Measurements from ENCODE around the gene NUBPL.
"Not testable (repeated sequence)": the region's sequence is repeated elsewhere in the genome, so short reads cannot be mapped to it uniquely, and the experiment has no call there.

NUBPL gene

DNA sequence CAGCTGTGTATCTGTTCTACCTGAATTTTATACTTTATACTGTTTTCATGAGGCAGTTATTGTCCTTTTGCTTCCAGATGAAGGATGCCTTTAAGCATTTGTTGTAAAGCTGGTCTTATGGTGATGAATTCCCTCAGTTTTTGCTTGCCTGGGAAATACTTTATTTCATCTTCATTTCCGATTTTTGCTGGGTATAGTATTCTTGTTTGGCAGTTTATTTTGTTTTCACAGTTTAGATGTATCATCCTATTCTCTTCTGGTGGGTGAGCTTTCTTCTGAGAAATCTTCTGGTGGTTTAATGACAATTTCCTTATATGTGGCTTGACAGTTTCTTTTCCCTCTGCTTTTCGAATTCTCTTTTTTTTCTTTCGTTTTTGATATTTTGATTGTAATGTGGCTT is 188.1 kb downstream of the NUBPL start:
- no peak for DNase-seq

GRCh38 chr14:31751047-31751446 is 189.8 kb downstream of the NUBPL start:
- DNase-seq: not testable (repeated sequence)

DNA sequence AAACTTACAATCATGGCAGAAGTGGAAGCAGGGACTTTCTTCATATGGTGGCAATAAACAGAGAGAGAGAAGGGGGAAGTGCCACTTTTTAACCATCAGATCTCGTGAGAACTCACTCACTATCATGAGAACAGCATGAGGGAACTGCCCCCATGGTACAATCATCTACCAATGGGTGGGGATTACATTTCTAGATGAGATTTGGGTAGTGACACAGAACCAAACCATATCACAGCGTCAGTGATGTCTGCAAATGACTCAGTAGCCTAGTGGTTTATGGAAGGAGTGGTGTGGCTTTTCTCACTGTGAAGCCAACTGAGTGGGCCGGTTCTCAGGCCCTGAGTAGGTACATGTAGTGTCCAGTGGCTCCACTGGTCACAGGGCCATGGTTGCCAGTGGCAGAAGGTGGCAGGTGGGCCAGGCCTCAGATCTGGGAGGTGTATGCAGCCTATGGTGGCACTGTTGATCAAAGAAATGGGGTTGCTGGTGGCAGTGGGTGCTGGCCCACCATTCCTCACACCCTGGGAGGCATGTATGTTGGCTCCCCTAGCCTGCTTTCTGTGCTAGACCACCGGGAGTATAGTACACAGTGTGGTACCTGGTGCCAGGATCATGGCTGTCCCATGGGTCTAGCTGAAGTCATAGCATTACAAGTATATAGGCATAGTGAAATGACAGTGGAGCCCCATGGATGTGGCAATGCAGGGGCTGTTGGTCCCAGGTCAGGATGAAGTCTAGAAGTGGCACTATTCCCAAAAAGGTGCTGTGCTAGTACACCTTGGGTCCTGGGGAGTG is 191.9 kb downstream of the NUBPL start:
- DNase-seq: no peak

DNA sequence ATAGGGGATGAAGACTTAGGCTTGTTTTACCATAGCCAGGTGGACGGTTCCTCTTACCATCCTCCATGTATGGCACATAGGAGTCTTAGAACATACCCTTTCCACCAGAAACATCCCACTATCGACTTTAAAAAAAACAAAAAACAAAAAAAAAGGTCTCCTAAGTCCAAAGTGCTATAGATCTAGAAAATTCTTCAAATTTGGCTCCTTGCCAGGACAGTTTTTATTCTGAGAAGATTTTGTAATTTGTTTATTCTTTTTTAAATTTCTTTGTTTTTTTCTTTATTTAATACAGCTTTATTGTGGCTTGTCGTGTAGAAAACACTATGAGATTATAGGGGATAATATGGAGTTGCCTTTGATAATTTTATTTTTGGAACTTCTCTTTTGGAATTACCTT is 197.7 kb downstream of the NUBPL start:
- no peak for DNase-seq

GRCh38 chr14:31760277-31760676 is 199.1 kb downstream of the NUBPL start:
- DNase-seq: no peak

- DNase-seq: no peak
These were observed 200.1 kb downstream of the NUBPL start for GRCh38 chr14:31761325-31761724.

DNA sequence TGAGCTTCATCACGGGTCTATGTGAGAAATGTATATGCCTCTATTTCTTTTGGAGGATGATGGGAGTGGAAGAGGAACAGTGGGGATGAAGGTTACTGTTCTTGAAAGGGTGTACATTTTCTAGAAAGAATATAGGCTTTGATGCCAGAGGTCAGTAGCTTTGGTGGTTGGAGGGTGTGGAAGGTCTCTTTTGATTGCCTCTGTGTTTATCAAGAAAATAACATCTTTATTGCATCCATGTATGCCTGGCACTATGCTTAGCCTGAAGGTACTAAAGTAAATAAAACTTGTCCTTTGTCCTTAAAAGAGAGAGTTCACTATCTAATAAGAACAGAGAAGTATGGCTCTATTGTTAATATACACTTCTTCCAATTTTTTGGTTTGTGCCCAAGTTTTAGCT is 201.8 kb downstream of the NUBPL start:
- no peak for DNase-seq

GRCh38 chr14:31766315-31766892 is 205.2 kb downstream of the NUBPL start:
- no peak for DNase-seq

GRCh38 chr14:31768355-31768754 is 207.2 kb downstream of the NUBPL start:
- no peak for DNase-seq

GRCh38 chr14:31770271-31770670 is 209.1 kb downstream of the NUBPL start:
- DNase-seq: no peak

- DNase-seq: no peak
These were observed 213.4 kb downstream of the NUBPL start for GRCh38 chr14:31774567-31774966.

DNA sequence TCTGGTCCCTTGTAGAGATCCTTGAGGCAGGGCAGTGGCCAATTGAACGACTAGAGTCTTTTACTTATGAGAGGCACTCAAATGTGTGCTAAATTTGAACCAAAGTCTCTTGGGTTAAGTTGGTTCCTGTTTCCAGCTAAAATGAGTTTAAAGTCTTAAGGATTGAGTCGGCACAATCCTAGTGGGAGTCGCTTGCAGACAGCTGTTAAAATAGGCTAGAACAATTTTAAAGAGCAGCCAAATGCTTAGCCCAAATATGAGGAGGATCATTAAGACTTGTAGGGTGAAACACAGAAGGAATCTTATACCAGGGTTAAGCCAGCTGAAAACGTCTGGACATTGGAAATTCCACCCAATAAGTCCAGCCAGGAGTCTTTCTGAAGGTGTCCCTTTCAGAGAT is 216.1 kb downstream of the NUBPL start:
- no peak for DNase-seq

DNA sequence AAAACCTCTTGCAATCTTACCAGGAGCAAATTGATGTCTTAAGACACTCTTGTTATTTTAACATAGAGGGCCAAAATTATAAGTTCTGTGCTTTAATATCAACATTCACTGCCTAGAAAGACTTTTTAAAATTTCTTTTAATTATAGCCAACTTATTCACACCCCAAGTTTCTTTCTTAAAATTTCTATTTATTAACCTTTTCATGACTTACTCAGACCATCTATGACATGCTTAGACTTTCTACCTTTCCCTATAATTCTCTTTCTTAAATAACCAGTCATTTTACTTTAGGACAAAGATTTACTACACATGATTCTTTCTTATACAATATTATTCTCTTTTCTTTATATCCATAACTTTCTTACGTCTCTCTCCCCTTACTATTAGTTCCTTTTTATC is 220.4 kb downstream of the NUBPL start:
- no peak for DNase-seq

DNA sequence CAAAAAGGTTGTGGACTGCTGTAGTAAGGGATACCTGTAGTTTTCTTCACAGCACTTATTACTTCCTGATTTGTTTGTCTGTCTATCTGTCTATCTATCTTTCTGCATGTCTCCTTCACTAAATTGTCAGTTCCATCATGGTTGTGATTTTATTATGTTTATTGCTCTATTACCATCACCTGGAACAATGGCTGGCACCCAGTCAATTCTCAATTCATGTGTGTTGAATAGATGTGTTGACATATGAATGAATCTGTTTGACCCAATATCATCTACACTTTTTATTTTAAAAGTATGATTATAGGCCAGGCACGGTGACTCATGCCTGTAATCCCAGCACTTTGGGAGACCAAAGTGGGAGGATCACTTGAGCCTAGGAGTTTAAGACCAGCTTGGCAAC is 224.4 kb downstream of the NUBPL start:
- DNase-seq: no peak

DNA sequence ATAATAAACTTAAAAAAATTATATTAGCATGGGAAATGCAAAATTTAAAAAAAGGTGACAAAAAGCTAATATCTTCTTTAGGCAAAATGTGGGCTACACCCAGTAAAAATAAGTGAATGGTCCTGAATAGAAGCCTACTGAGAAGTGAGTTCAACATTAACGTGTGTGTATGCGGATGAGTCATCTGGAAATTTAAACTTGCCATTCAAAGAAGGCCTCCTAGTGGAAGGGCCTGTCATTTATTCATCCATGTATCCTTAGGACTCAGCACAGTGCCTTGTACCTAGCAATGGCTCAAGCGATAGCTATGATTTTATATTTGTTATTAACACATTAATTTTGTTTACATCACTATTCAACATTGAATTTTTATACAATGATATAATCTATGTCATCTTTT is 226.2 kb downstream of the NUBPL start:
- DNase-seq: no peak

DNA sequence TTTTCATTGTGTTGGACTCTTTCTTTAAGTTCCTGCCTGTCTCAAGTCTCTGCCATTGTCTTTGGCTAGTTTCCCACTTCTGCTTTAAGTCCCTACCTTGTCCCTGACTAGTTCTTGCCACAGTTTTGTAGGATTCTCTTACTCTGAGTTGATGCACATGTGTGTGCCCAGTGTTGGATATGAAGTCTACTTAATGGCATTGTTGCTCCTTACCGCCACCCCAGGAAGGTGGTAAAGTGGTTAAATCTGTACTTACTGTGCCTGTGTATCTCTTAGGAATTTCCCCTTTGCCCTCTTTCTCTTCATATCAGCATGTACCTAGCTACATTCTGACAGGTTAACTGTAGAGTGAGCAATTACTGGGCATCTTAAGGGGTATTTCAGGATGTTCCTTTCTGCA is 227.1 kb downstream of the NUBPL start:
- no peak for DNase-seq

GRCh38 chr14:31792726-31793125 is 231.5 kb downstream of the NUBPL start:
- DNase-seq: no peak

DNA sequence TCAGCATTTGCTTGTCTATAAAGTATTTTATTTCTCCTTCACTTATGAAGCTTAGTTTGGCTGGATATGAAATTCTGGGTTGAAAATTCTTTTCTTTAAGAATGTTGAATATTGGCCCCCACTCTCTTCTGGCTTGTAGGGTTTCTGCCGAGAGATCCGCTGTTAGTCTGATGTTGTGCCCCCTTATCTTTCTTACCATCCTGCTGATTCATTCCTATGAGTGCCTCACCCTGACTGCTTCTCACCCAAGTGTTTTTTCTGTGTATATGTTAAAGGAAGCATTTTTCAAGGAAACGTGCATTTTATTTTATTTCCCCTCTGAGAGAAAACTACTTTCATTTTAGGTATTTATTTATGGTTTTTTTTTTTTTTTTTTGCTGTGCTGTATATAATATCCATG is 236.7 kb downstream of the NUBPL start:
- DNase-seq: not testable (repeated sequence)

DNA sequence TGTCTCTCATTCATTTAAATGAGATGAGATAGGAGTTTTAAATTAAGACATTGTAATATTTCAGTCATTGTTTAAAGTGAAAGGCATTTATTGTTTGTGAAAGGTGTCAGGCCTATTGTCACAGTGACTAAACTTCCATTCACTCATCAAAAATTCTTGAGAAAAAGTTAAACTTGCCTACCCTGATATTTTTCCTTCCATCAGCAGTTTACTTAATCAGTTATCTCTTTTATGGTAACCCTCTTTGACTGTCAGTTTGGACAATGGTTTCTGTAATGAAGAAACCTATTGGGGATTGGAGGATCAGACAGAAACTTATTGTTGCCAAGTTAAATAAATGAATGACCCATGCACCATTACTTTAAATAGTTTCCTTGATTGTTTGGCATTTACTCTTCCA is 241.6 kb downstream of the NUBPL start:
- no peak for DNase-seq

- DNase-seq: no peak
These were observed 245.0 kb downstream of the NUBPL start for GRCh38 chr14:31806249-31806648.

GRCh38 chr14:31811693-31812628 is 250.8 kb downstream of the NUBPL start:
- not testable (repeated sequence) for DNase-seq

DNA sequence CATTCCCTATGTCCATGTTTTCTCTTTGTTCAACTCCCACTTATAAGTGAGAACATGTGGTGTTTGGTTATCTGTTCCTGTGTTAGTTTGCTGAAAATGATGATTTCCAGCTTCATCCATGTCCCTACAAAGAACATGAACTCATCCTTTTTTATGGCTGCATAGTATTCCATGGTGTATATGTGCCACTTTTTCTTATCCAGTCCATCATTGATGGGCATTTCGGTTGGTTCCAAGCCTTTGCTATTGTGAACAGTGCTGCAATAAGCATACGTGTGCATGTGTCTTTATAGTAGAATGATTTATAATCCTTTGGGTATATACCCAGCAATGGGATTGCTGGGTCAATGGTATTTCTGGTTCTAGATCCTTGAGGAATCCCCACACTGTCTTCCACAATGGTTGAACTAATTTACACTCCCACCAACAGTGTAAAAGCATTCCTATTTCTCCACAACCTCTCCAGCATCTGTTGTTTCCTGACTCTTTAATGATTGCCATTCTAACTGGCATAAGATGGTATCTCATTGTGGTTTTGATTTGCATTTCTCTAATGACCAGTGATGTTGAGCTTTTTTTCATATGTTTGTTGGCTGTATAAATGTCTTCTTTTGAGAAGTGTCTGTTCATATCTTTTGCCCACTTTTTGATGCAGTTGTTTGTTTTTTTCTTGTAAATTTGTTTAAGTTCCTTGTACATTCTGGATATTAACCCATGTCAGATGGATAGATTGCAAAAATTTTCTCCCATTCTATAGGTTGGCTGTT is 252.7 kb downstream of the NUBPL start:
- not testable (repeated sequence) for DNase-seq

DNA sequence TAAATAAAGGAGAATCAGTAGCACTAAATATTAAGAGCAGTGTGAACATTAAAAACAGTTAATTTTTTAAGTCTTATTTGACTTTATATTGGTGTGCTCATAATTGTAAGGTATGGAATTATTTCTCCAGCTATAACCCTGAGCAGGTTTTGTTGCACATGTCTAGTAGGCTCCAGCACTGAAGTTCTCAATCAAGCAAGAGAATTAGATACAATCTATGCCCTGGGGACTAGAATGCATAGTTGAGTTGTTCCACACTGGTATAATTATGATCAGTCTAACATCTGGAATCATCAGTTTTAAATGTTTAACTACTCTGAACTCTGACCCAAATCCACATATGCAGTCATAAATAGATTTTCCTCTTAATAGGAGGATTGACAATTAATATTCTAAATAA is 258.1 kb downstream of the NUBPL start:
- no peak for DNase-seq

All from hippocampal formation (tissue), 2 donors.